22Rv1 (cell line): ENCODE measurements around the gene ELF4.

Source experiments
- ZFX ChIP-seq: fragments of 450-650 bp; IDR thresholded peaks from 2 replicates; pipeline ENCODE4 v1.6.1; 2017; ENCODE audit warnings: antibody characterized with exemption, borderline replicate concordance
- TF ChIP-seq, protein P1 (sequence below): fragments of 450-650 bp; IDR thresholded peaks from 2 replicates; pipeline ENCODE4 v1.5.1; 2017; ENCODE audit warnings: mild to moderate bottlenecking

DNA sequence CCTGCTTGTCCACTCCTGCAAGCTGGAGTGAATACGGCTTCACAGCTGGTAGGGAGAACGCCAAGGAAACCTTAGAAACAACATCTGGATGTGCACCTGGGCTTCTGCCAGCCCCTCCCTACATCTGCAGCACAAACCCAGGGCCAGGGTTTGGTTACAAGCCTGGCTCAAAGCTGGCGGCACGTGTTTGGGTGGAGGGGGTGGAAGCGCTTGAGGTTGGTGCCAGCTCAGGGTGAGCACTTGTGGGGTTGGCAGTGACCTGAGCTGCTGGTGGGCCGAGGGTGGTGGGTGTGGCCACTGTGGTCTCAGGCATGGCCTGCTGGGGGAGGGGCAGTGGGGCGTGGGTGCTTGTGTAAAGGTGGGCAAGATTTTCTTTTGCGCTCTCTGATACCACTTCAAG lies 15.6 kb downstream of the ELF4 start:
- TF ChIP-seq, protein P1, sequence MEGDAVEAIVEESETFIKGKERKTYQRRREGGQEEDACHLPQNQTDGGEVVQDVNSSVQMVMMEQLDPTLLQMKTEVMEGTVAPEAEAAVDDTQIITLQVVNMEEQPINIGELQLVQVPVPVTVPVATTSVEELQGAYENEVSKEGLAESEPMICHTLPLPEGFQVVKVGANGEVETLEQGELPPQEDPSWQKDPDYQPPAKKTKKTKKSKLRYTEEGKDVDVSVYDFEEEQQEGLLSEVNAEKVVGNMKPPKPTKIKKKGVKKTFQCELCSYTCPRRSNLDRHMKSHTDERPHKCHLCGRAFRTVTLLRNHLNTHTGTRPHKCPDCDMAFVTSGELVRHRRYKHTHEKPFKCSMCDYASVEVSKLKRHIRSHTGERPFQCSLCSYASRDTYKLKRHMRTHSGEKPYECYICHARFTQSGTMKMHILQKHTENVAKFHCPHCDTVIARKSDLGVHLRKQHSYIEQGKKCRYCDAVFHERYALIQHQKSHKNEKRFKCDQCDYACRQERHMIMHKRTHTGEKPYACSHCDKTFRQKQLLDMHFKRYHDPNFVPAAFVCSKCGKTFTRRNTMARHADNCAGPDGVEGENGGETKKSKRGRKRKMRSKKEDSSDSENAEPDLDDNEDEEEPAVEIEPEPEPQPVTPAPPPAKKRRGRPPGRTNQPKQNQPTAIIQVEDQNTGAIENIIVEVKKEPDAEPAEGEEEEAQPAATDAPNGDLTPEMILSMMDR, result no peak
- TF ChIP-seq ZFX, result no peak
